ENCODE measurements around the gene PTPRC.

DNA sequence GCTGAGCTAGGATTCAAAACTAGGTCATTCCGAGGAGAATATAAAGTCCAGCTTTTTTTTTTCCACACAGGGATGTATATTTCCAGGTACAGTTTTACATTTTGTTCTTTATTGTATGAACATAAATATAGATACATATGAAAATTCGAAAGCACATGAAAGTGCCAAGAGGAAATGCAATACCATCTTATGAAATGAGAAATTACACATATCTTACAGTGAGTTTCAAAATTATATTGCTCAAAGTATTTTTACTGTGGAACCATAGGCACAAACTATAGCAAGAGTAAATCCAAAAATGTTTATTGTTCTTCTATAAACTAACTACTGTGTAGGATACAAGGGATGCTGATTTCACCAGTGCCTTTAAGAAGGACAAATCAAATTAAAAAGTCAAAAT lies 39.0 kb downstream of the PTPRC start:
- TF ChIP-seq, protein P1, sequence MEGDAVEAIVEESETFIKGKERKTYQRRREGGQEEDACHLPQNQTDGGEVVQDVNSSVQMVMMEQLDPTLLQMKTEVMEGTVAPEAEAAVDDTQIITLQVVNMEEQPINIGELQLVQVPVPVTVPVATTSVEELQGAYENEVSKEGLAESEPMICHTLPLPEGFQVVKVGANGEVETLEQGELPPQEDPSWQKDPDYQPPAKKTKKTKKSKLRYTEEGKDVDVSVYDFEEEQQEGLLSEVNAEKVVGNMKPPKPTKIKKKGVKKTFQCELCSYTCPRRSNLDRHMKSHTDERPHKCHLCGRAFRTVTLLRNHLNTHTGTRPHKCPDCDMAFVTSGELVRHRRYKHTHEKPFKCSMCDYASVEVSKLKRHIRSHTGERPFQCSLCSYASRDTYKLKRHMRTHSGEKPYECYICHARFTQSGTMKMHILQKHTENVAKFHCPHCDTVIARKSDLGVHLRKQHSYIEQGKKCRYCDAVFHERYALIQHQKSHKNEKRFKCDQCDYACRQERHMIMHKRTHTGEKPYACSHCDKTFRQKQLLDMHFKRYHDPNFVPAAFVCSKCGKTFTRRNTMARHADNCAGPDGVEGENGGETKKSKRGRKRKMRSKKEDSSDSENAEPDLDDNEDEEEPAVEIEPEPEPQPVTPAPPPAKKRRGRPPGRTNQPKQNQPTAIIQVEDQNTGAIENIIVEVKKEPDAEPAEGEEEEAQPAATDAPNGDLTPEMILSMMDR (conservative IDR thresholded peaks at IDR 0.05; ENCODE audit: low read depth, low read length): no peak
- TF ChIP-seq EZH2 (IDR thresholded peaks at IDR 0.05; ENCODE audit: borderline replicate concordance, low read depth, low read length, poor library complexity, severe bottlenecking): no peak

Data from A673 (cell line).